ENCODE measurements around the gene PLA2G5.

DNA sequence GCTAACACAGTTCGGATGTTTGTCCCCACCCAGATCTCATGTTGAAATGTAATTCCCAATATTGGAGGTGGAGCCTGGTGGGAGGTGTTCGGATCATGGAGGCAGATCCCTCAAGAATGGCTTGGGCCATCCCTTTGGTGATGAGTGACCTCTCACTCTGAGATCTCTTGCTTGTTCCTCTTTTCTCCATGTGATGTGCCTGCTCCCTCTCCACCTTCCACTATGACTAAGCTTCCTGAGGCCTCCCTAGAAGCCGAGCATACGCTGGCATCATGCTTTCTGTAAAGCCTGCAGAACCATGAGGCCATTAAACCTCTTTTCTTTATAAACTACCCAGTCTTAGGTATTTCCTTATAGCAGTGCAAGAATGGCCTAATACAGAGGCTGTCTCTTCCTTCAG, 8.1 kb upstream of the PLA2G5 start:
- TF ChIP-seq ZFP30 (CRISPR knock-in tag; IDR thresholded peaks at IDR 0.05) (no peak), ZFP3 (CRISPR knock-in tag; IDR thresholded peaks at IDR 0.05) (no peak), SNAI2 (CRISPR knock-in tag; IDR thresholded peaks at IDR 0.05) (no peak), PATZ1 (CRISPR knock-in tag; IDR thresholded peaks at IDR 0.05; ENCODE audit: borderline replicate concordance) (no peak), TOX (CRISPR knock-in tag; IDR thresholded peaks at IDR 0.05; ENCODE audit: borderline replicate concordance) (no peak)
